A549 (cell line): ENCODE data around the gene MIP. TPM values are rescaled to one million over a fixed set of nuclear protein-coding genes. Genes with fewer than 3 reads are reported as not detected.

Experiments
- ATAC-seq, 2 experiments: fragments of 200-7000 bp in 1 of 2; fragments of >200 bp in 1 of 2; cut with Nextera tagmentation in 1 of 2; cut with Tn5 transposase in 1 of 2; 3 replicates each; pipeline versions ENCODE4 v1.8.0 to v1.9.1; 2018 to 2020; ENCODE audit warnings: mild to moderate bottlenecking in 1 of 2, moderate library complexity in 1 of 2
- CTCF ChIA-PET: fragments of 300-600 bp; sonication (Branson Sonifier 250); formaldehyde crosslinking; extraction: SDS; loops from one replicate; lab custom pipeline; 2021; ENCODE audit warnings: antibody characterized with exemption, inconsistent platforms; lab: Yijun Ruan, JAX
- POLR2A ChIA-PET: fragments of 350-600 bp; formaldehyde crosslinking; extraction: SDS; loops from one replicate; lab custom pipeline; 2021; ENCODE audit warnings: antibody characterized with exemption, inconsistent platforms; lab: Yijun Ruan, JAX
- DNase-seq, 2 experiments: peaks; one replicate each; pipeline versions ENCODE4 v3.0.0 to v3.0.0-alpha.2; 2011 to 2016; ENCODE audit warnings: low read depth in 1 of 2, low spot score in 1 of 2
- FAIRE-seq: peaks from 2 replicates; lab custom pipeline; 2011; peaks lifted over from hg19 to GRCh38; lab: Jason Lieb, UNC
- H3K27ac ChIP-seq, 2 experiments: fragments of >200 bp; sonication (Bioruptor Twin); formaldehyde crosslinking; 3 replicates each; pipeline ENCODE4 v1.5.1; 2016 to 2017
- H3K4me1 ChIP-seq: fragments of >200 bp; sonication (Bioruptor Twin); formaldehyde crosslinking; 3 replicates; pipeline ENCODE4 v1.6.1; 2016
- H3K4me2 ChIP-seq: fragments of >200 bp; sonication (Bioruptor Twin); formaldehyde crosslinking; 3 replicates; pipeline ENCODE4 v1.6.1; 2016
- H3K4me3 ChIP-seq: fragments of >200 bp; sonication (Bioruptor Twin); formaldehyde crosslinking; 3 replicates; pipeline ENCODE4 v1.5.1; 2016
- H3K9me3 ChIP-seq: fragments of >200 bp; sonication (Bioruptor Twin); formaldehyde crosslinking; 3 replicates; pipeline ENCODE4 v1.6.1; 2016
- ATOH8 ChIP-seq: fragments of 250-450 bp; sonication (Bioruptor Pico); IDR thresholded peaks from 2 replicates; pipeline ENCODE4 v1.5.0; 2020; ENCODE audit warnings: low read depth, mild to moderate bottlenecking, moderate library complexity
- CBX8 ChIP-seq: fragments of 200-600 bp; sonication (generic); IDR thresholded peaks from 2 replicates; pipeline ENCODE4 v1.6.1; 2016
- CEBPB ChIP-seq, 2 experiments: fragments of >200 bp in 1 of 2; sonication (Bioruptor Twin) in 1 of 2; formaldehyde crosslinking in 1 of 2; IDR thresholded peaks; 2 replicates each; pipeline ENCODE4 v1.6.1; 2012 to 2016
- CHD2 ChIP-seq: fragments of 150-350 bp; IDR thresholded peaks from 2 replicates; pipeline ENCODE4 v1.6.1; 2014; ENCODE audit warnings: low read length; ENCODE audit not compliant: partially characterized antibody
- CTCF ChIP-seq: fragments of >200 bp; sonication (Bioruptor Twin); formaldehyde crosslinking; IDR thresholded peaks from 3 replicates; pipeline ENCODE4 v1.5.1; 2016
- E2F6 ChIP-seq: IDR thresholded peaks from 2 replicates; pipeline ENCODE4 v1.6.1; 2012; ENCODE audit warnings: low read depth, borderline replicate concordance
- ELK1 ChIP-seq: fragments of 150-350 bp; IDR thresholded peaks from 2 replicates; pipeline ENCODE4 v1.6.1; 2014; ENCODE audit warnings: low read depth, mild to moderate bottlenecking, low read length
- ESRRA ChIP-seq: fragments of 150-350 bp; IDR thresholded peaks from 2 replicates; pipeline ENCODE4 v1.6.1; 2014; ENCODE audit warnings: mild to moderate bottlenecking, low read length, borderline replicate concordance
- FOSB ChIP-seq: fragments of 250-450 bp; sonication (Bioruptor Pico); IDR thresholded peaks from 2 replicates; pipeline ENCODE4 v1.5.0; 2020; ENCODE audit warnings: mild to moderate bottlenecking, moderate library complexity
- FOSL2 ChIP-seq, 2 experiments: fragments of 450-650 bp in 1 of 2; fragments of >200 bp in 1 of 2; sonication (Bioruptor Twin) in 1 of 2; formaldehyde crosslinking; IDR thresholded peaks; 2 replicates each; pipeline versions ENCODE4 v1.5.0 to v1.6.1; 2016 to 2020; ENCODE audit warnings: mild to moderate bottlenecking in 1 of 2, moderate library complexity in 1 of 2
- HDAC2 ChIP-seq: fragments of 200-600 bp; sonication (generic); IDR thresholded peaks from 2 replicates; pipeline ENCODE4 v1.6.1; 2016
- HOXB5 ChIP-seq: fragments of 250-450 bp; sonication (Bioruptor Pico); IDR thresholded peaks from 2 replicates; pipeline ENCODE4 v1.5.0; 2020; ENCODE audit warnings: mild to moderate bottlenecking, moderate library complexity
- JUN ChIP-seq, 2 experiments: fragments of >200 bp; sonication (Bioruptor Twin); formaldehyde crosslinking; IDR thresholded peaks; 2 replicates in 1 of 2; 3 replicates in 1 of 2; pipeline ENCODE4 v1.6.1; 2016 to 2017
- JUNB ChIP-seq: fragments of >200 bp; sonication (Bioruptor Twin); formaldehyde crosslinking; IDR thresholded peaks from 2 replicates; pipeline ENCODE4 v1.6.1; 2016
- MAFK ChIP-seq: fragments of 450-650 bp; IDR thresholded peaks from 2 replicates; pipeline ENCODE4 v1.6.1; 2014; ENCODE audit not compliant: partially characterized antibody
- MAX ChIP-seq: IDR thresholded peaks from 2 replicates; pipeline ENCODE4 v1.6.1; 2012
- NFE2L2 ChIP-seq: fragments of 150-350 bp; conservative IDR thresholded peaks from 2 replicates; pipeline ENCODE4 v1.6.1; 2014; ENCODE audit warnings: low read length
- NPAS2 ChIP-seq: fragments of 250-450 bp; sonication (Bioruptor Pico); IDR thresholded peaks from 2 replicates; pipeline ENCODE4 v1.8.0; 2022; ENCODE audit warnings: mild to moderate bottlenecking, moderate library complexity, borderline replicate concordance
- RCOR1 ChIP-seq: fragments of 150-350 bp; IDR thresholded peaks from 2 replicates; pipeline ENCODE4 v1.6.1; 2014; ENCODE audit warnings: antibody characterized with exemption, low read length, low read depth
- SMC3 ChIP-seq: fragments of >200 bp; sonication (Bioruptor Twin); formaldehyde crosslinking; IDR thresholded peaks from 3 replicates; pipeline ENCODE4 v1.6.1; 2018; ENCODE audit warnings: inconsistent platforms
- TP53 ChIP-seq: fragments of 250-450 bp; sonication (Bioruptor Pico); IDR thresholded peaks from 2 replicates; pipeline ENCODE4 v1.5.0; 2021; ENCODE audit warnings: mild to moderate bottlenecking, moderate library complexity
- ZSCAN20 ChIP-seq: fragments of 250-450 bp; sonication (Bioruptor Pico); IDR thresholded peaks from 2 replicates; pipeline ENCODE4 v1.8.0; 2022; ENCODE audit warnings: mild to moderate bottlenecking, moderate library complexity
- WGBS: methylation state at CpG from one replicate; pipeline ENCODE4 v1.1.6; 2017; ENCODE audit errors: missing lambda C conversion rate; 5-methylcytosine and 5-hydroxymethylcytosine counted together
- polyA plus RNA-seq, 4 experiments: library from polyadenylated mRNA; depleted of rRNA in 3 of 4; stranded (reverse); fragments of >200 nt; fragmentation: RNase III in 1 of 4; extraction: RNeasy Plus Mini Kit Qiagen cat#74134 plus additional on column Dnase treatment in 1 of 4; gene quantifications; 2 replicates in 3 of 4; 3 replicates in 1 of 4; pipeline ENCODE4 v1.2.3, GENCODE V29; 2011 to 2017

MIP gene
- polyA plus RNA-seq, 2 of the 4 experiments (the other 2 are of a cell fraction) = not detected

- TF ChIP-seq JUN (IDR thresholded peaks at IDR 0.05) = peak; percentile 88 to 95
- peak; percentile 76; the same call in 1 of the 2 replicates for TF ChIP-seq HDAC2
- TF ChIP-seq E2F6 = peak; percentile 95
- peak; percentile 100 for TF ChIP-seq MAX
- peak; percentile 49; the same call in 1 of the 2 replicates for TF ChIP-seq ATOH8
These were observed 14.0 kb upstream of the MIP start, which contains the start of gene SPRYD4 (continued) for GRCh38 chr12:56468216-56469006.

- TF ChIP-seq MAFK (peak; percentile 61), JUNB (no peak), HOXB5 (CRISPR knock-in tag) (no peak), CEBPB (IDR thresholded peaks at IDR 0.05) (no peak)
- no peak for FAIRE-seq
- no peak overlapping the region for H3K27ac ChIP-seq
- DNase-seq = no peak
- ChIA-PET POLR2A (no interaction called here), CTCF (interaction anchor here (1.3 to 3.4 kb wide), 3 partner anchors 13 to 176 kb away, joined by 3 to 34 read pairs (median 11); partner anchors contain the start of gene TIMELESS)
- H3K4me2 ChIP-seq = no peak overlapping the region
- H3K4me3 ChIP-seq = no peak overlapping the region
- H3K9me3 ChIP-seq = no peaks in the 10 kb centered on the region
- H3K4me1 ChIP-seq = peaks cover 3% of the 10 kb centered on the region; the same call in 1 of the 3 replicates
- no peak for ATAC-seq
These were observed 8.1 kb upstream of the MIP start for GRCh38 chr12:56462565-56462964.

GRCh38 chr12:56461235-56462159, 7.0 kb upstream of the MIP start:
- Histone ChIP-seq H3K9me3 (no peaks in the 10 kb centered on the region), H3K4me3 (no peak overlapping the region), H3K4me1 (peaks cover 3% of the 10 kb centered on the region; the same call in 1 of the 3 replicates), H3K27ac (no peak overlapping the region), H3K4me2 (no peak overlapping the region)
- peak; percentile 46 to 74; a peak in 4 of 6 replicates for ATAC-seq
- CTCF ChIA-PET = interaction anchor here (0.6 to 1.2 kb wide), 5 partner anchors 13 to 255 kb away, joined by 3 read pairs; partner anchors contain the start of genes ANKRD52 and TIMELESS
- POLR2A ChIA-PET = interaction anchor here (1.3 kb wide), 1 partner anchor 12 kb away, joined by 9 read pairs; the partner anchor contains the start of gene TIMELESS
- peak in 1 of 2 experiments; percentile 34 for DNase-seq
- WGBS = 73% methylated on average over 11 of the region's 11 CpGs
- TF ChIP-seq FOSL2 (IDR thresholded peaks at IDR 0.05) = no peak
- TF ChIP-seq FOSL2 (CRISPR knock-in tag; IDR thresholded peaks at IDR 0.05) = 0 out of 2 replicates have a peak, but pooled peaks have one; percentile 8
- peak; percentile 51 for TF ChIP-seq NFE2L2
- TF ChIP-seq TP53 (CRISPR knock-in tag) = no peak
- no peak for FAIRE-seq

GRCh38 chr12:56457817-56458216, 3.4 kb upstream of the MIP start:
- no peaks in the 10 kb centered on the region for H3K9me3 ChIP-seq
- H3K4me1 ChIP-seq = peaks cover 3% of the 10 kb centered on the region; the same call in 1 of the 3 replicates
- ChIA-PET POLR2A (no interaction called here), CTCF (interaction anchor here (1.0 to 2.6 kb wide), 5 partner anchors 9 to 268 kb away, joined by 3 to 10 read pairs (median 6); partner anchors contain the start of genes ANKRD52, SMARCC2 and TIMELESS)
- ATAC-seq = no peak
- no peak for FAIRE-seq
- 78% methylated on average over 4 of the region's 4 CpGs for WGBS
- no peak for DNase-seq
- no peak overlapping the region for H3K4me3 ChIP-seq
- H3K4me2 ChIP-seq = no peak overlapping the region
- H3K27ac ChIP-seq = no peak overlapping the region
- TF ChIP-seq ELK1 (no peak), FOSB (no peak), CBX8 (no peak), SMC3 (no peak), NPAS2 (CRISPR knock-in tag) (no peak), CTCF (no peak), ESRRA (no peak), CHD2 (no peak), MAX (no peak), RCOR1 (no peak), ZSCAN20 (CRISPR knock-in tag) (no peak), HOXB5 (CRISPR knock-in tag) (no peak), ATOH8 (no peak)
